Vagina (tissue), 2 donors: Measurements from ENCODE around the gene SRP68. TPM values are rescaled to one million over a fixed set of nuclear protein-coding genes. Genes with fewer than 3 reads are reported as not detected.

Experiments
- DNase-seq, 2 donors: peaks; one replicate each; pipeline ENCODE4 v3.0.0-alpha.2; 2017; ENCODE audit errors: extremely low spot score in 2 of 2
- H3K27ac ChIP-seq: fragments of 200-600 bp; sonication (generic); one replicate; pipeline ENCODE4 v1.5.1; 2019
- H3K27me3 ChIP-seq: fragments of 200-600 bp; sonication (generic); one replicate; pipeline ENCODE4 v1.5.1; 2019
- H3K36me3 ChIP-seq, 2 donors: fragments of 200-600 bp; sonication (generic); one replicate each; pipeline ENCODE4 v1.5.1; 2017 to 2019
- H3K4me1 ChIP-seq: fragments of 200-600 bp; sonication (generic); one replicate; pipeline ENCODE4 v1.5.1; 2019
- H3K4me3 ChIP-seq, 2 donors: fragments of 200-600 bp; sonication (generic); 1 replicate in 1 of 2; 2 replicates in 1 of 2; pipeline ENCODE4 v1.5.1; 2016 to 2019
- H3K9me3 ChIP-seq: fragments of 200-600 bp; sonication (generic); one replicate; pipeline ENCODE4 v1.5.1; 2019
- CTCF ChIP-seq, 3 experiments: fragments of 450-650 bp in 2 of 3; fragments of 200-600 bp in 1 of 3; sonication (generic) in 1 of 3; IDR thresholded peaks; one replicate each; pipeline ENCODE4 v1.5.1; 2017 to 2019; ENCODE audit warnings: antibody characterized with exemption in 3 of 3, mild to moderate bottlenecking in 2 of 3, moderate library complexity in 2 of 3
- POLR2A ChIP-seq, 2 donors: fragments of 450-650 bp; IDR thresholded peaks; one replicate each; pipeline ENCODE4 v1.6.1; 2017; ENCODE audit warnings: antibody characterized with exemption in 2 of 2, mild to moderate bottlenecking in 2 of 2, moderate library complexity in 2 of 2
- POLR2AphosphoS5 ChIP-seq, 2 donors: sonication (generic); formaldehyde crosslinking; IDR thresholded peaks; one replicate each; pipeline ENCODE4 v1.9.0; 2017; ENCODE audit warnings: antibody characterized with exemption in 2 of 2, mild to moderate bottlenecking in 2 of 2, low read depth in 1 of 2; ENCODE audit not compliant: insufficient read depth in 1 of 2
- intact Hi-C: fragments of 100-400 bp; cut with DNase I; formaldehyde crosslinking; loops from one replicate; pipeline ENCODE4 v1.15.1; 2023
- total RNA-seq: library from RNA; depleted of rRNA; stranded (reverse); fragments of >200 nt; gene quantifications from one replicate; pipeline ENCODE4 v1.2.3, GENCODE V29; 2016

Gene SRP68
- total RNA-seq, 1 donor from 2014 or later, result 52.8 TPM

GRCh38 chr17:76024353-76024752 lies 48.0 kb downstream of the SRP68 start:
- intact Hi-C loops, result no loop called here
- H3K36me3 ChIP-seq, result peaks cover 0 to under 1% of the 10 kb centered on the region in 2 donors
- H3K27ac ChIP-seq, result no peak overlapping the region
- TF ChIP-seq POLR2A (IDR thresholded peaks at IDR 0.05), result no peak
- no peak for TF ChIP-seq POLR2AphosphoS5 (IDR thresholded peaks at IDR 0.05; ENCODE audit: insufficient read depth in 1 of 2, low read depth in 1 of 2)
- TF ChIP-seq CTCF (IDR thresholded peaks at IDR 0.05), result no peak
- peaks cover 11% of the 10 kb centered on the region for H3K4me1 ChIP-seq
- H3K27me3 ChIP-seq, result no peaks in the 10 kb centered on the region
- DNase-seq, result no peak
- H3K9me3 ChIP-seq, result no peaks in the 10 kb centered on the region
- H3K4me3 ChIP-seq, result no peak overlapping the region

- Histone ChIP-seq H3K36me3 (peaks cover 0 to 5% of the 10 kb centered on the region in 2 donors), H3K27me3 (no peaks in the 10 kb centered on the region), H3K4me3 (no peak overlapping the region), H3K27ac (no peak overlapping the region), H3K4me1 (peaks cover 8% of the 10 kb centered on the region), H3K9me3 (no peaks in the 10 kb centered on the region)
- TF ChIP-seq POLR2A (IDR thresholded peaks at IDR 0.05) (no peak), CTCF (IDR thresholded peaks at IDR 0.05) (no peak), POLR2AphosphoS5 (IDR thresholded peaks at IDR 0.05; ENCODE audit: insufficient read depth in 1 of 2, low read depth in 1 of 2) (no peak)
- intact Hi-C loops, result no loop called here
- no peak for DNase-seq
Measured at GRCh38 chr17:76023900-76024237, 48.4 kb downstream of the SRP68 start.

GRCh38 chr17:76022973-76023899 lies 49.1 kb downstream of the SRP68 start:
- intact Hi-C loops, result no loop called here
- Histone ChIP-seq H3K27me3 (no peaks in the 10 kb centered on the region), H3K36me3 (peaks cover 0 to 5% of the 10 kb centered on the region in 2 donors), H3K4me1 (peaks cover 8% of the 10 kb centered on the region), H3K9me3 (no peaks in the 10 kb centered on the region), H3K4me3 (no peak overlapping the region), H3K27ac (no peak overlapping the region)
- no peak for DNase-seq
- no peak for TF ChIP-seq POLR2A (IDR thresholded peaks at IDR 0.05)
- no peak for TF ChIP-seq POLR2AphosphoS5 (IDR thresholded peaks at IDR 0.05; ENCODE audit: insufficient read depth in 1 of 2, low read depth in 1 of 2)

- DNase-seq, result no peak
- Histone ChIP-seq H3K27ac (no peak overlapping the region), H3K27me3 (no peaks in the 10 kb centered on the region), H3K4me3 (no peak overlapping the region), H3K36me3 (peaks cover 0 to 5% of the 10 kb centered on the region in 2 donors), H3K4me1 (peaks cover 8% of the 10 kb centered on the region), H3K9me3 (no peaks in the 10 kb centered on the region)
- TF ChIP-seq POLR2AphosphoS5 (IDR thresholded peaks at IDR 0.05; ENCODE audit: insufficient read depth in 1 of 2, low read depth in 1 of 2), result no peak
- TF ChIP-seq POLR2A (IDR thresholded peaks at IDR 0.05), result no peak
- no peak for TF ChIP-seq CTCF (IDR thresholded peaks at IDR 0.05)
- intact Hi-C loops, result no loop called here
Measured at GRCh38 chr17:76022285-76022684, 50.0 kb downstream of the SRP68 start.

- intact Hi-C loops, result no loop called here
- Histone ChIP-seq H3K27ac (no peak overlapping the region), H3K36me3 (peaks cover 0 to 10% of the 10 kb centered on the region in 2 donors), H3K4me1 (peaks cover 8% of the 10 kb centered on the region), H3K4me3 (no peak overlapping the region), H3K27me3 (no peaks in the 10 kb centered on the region), H3K9me3 (no peaks in the 10 kb centered on the region)
- TF ChIP-seq POLR2AphosphoS5 (IDR thresholded peaks at IDR 0.05; ENCODE audit: insufficient read depth in 1 of 2, low read depth in 1 of 2), result no peak
- no peak for TF ChIP-seq POLR2A (IDR thresholded peaks at IDR 0.05)
- no peak for TF ChIP-seq CTCF (IDR thresholded peaks at IDR 0.05)
- no peak for DNase-seq
Measured at GRCh38 chr17:76019833-76020467, 52.4 kb downstream of the SRP68 start.
